Neuronal stem cell (in vitro differentiated cells): ENCODE results near the gene NKAP.
A peak's percentile ranks its signal among the peaks of the same experiment; 100 is the strongest.

Experiments used
- DNase-seq: peaks from one replicate; pipeline ENCODE4 v3.0.0-alpha.2; 2013; ENCODE audit warnings: low spot score
- H2AFZ ChIP-seq: one replicate; pipeline ENCODE4 v1.6.1; 2013; ENCODE audit warnings: mild to moderate bottlenecking, low read length, inconsistent platforms
- H2AK5ac ChIP-seq: 2 replicates; pipeline ENCODE4 v1.6.1; 2013; ENCODE audit warnings: low read depth, mild to moderate bottlenecking, inconsistent platforms, low read length, moderate library complexity, mixed read lengths
- H2BK120ac ChIP-seq: 2 replicates; pipeline ENCODE4 v1.6.1; 2013; ENCODE audit warnings: low read depth, mild to moderate bottlenecking, inconsistent platforms, low read length, moderate library complexity, mixed read lengths
- H2BK12ac ChIP-seq: one replicate; pipeline ENCODE4 v1.6.1; 2013; ENCODE audit warnings: low read length, inconsistent platforms
- H2BK15ac ChIP-seq: 2 replicates; pipeline ENCODE4 v1.6.1; 2013; ENCODE audit warnings: mild to moderate bottlenecking, low read length, inconsistent platforms, mixed read lengths
- H2BK5ac ChIP-seq: one replicate; pipeline ENCODE4 v1.6.1; 2013; ENCODE audit warnings: inconsistent platforms, mild to moderate bottlenecking, low read length, moderate library complexity
- H3K14ac ChIP-seq: one replicate; pipeline ENCODE4 v1.6.1; 2013; ENCODE audit warnings: low read length, inconsistent platforms
- H3K18ac ChIP-seq: 2 replicates; pipeline ENCODE4 v1.6.1; 2013; ENCODE audit warnings: low read length, inconsistent platforms
- H3K23ac ChIP-seq: 2 replicates; pipeline ENCODE4 v1.6.1; 2013; ENCODE audit warnings: low read depth, mild to moderate bottlenecking, mixed read lengths, low read length, inconsistent platforms; ENCODE audit not compliant: poor library complexity
- H3K27ac ChIP-seq: replicated peaks from 3 replicates; pipeline ENCODE4 v1.5.1; 2013; ENCODE audit warnings: low read length, inconsistent platforms
- H3K27me3 ChIP-seq, 3 experiments: 2 replicates each; pipeline ENCODE4 v1.6.1; 2013; ENCODE audit warnings: low read length in 3 of 3, mild to moderate bottlenecking in 2 of 3, inconsistent platforms in 1 of 3, low read depth in 1 of 3, mixed read lengths in 1 of 3, moderate library complexity in 1 of 3; ENCODE audit not compliant: control insufficient read depth in 3 of 3, insufficient read depth in 3 of 3
- H3K36me3 ChIP-seq, 2 donors: replicated peaks in 1 of 2; 2 replicates each; pipeline ENCODE4 v1.6.1; 2013; ENCODE audit warnings: low read length in 2 of 2; ENCODE audit not compliant: control insufficient read depth in 2 of 2, insufficient read depth in 2 of 2
- H3K4ac ChIP-seq: 2 replicates; pipeline ENCODE4 v1.6.1; 2013; ENCODE audit warnings: inconsistent platforms, mild to moderate bottlenecking, low read length, moderate library complexity
- H3K4me1 ChIP-seq, 2 donors: 1 replicate in 1 of 2; 2 replicates in 1 of 2; pipeline ENCODE4 v1.6.1; 2013; ENCODE audit warnings: low read length in 2 of 2, low read depth in 1 of 2; ENCODE audit not compliant: control insufficient read depth in 2 of 2, insufficient read depth in 1 of 2
- H3K4me2 ChIP-seq: one replicate; pipeline ENCODE4 v1.6.1; 2013; ENCODE audit warnings: mild to moderate bottlenecking, low read length, inconsistent platforms; ENCODE audit not compliant: insufficient read depth, poor library complexity, severe bottlenecking
- H3K4me3 ChIP-seq, 2 donors: 2 replicates each; pipeline ENCODE4 v1.5.1; 2013; ENCODE audit warnings: low read length in 2 of 2, mild to moderate bottlenecking in 2 of 2, inconsistent platforms in 1 of 2, moderate library complexity in 1 of 2
- H3K79me1 ChIP-seq: one replicate; pipeline ENCODE4 v1.6.1; 2013; ENCODE audit warnings: low read depth, mild to moderate bottlenecking, inconsistent platforms, low read length, moderate library complexity
- H3K9ac ChIP-seq: one replicate; pipeline ENCODE4 v1.6.1; 2013; ENCODE audit warnings: mild to moderate bottlenecking, low read depth, low read length, inconsistent platforms; ENCODE audit not compliant: poor library complexity
- H3K9me3 ChIP-seq, 2 donors: replicated peaks in 1 of 2; 2 replicates each; pipeline versions ENCODE3 to v1.6.1; 2013; ENCODE audit warnings: low read length in 2 of 2, mild to moderate bottlenecking in 2 of 2, inconsistent platforms in 1 of 2, low read depth in 1 of 2, mixed read lengths in 1 of 2, moderate library complexity in 1 of 2; ENCODE audit not compliant: control insufficient read depth in 2 of 2, insufficient read depth in 1 of 2
- H4K8ac ChIP-seq: one replicate; pipeline ENCODE4 v1.6.1; 2013; ENCODE audit warnings: low read depth, mild to moderate bottlenecking, inconsistent platforms, low read length, moderate library complexity
- H4K91ac ChIP-seq: one replicate; pipeline ENCODE4 v1.6.1; 2013; ENCODE audit warnings: low read length, low read depth, mild to moderate bottlenecking, inconsistent platforms; ENCODE audit not compliant: poor library complexity
- WGBS, 2 donors: extraction: QIAGEN DNeasy Blood & Tissue Kit; methylation state at CpG; one replicate each; pipeline ENCODE4 v1.1.7; 2013; ENCODE audit warnings: missing lambda C conversion rate in 2 of 2, mixed read lengths in 1 of 2; ENCODE audit not compliant: insufficient read length in 2 of 2, insufficient replicate concordance in 1 of 2; ENCODE audit errors: extremely low coverage in 2 of 2; 5-methylcytosine and 5-hydroxymethylcytosine counted together

NKAP gene

DNA sequence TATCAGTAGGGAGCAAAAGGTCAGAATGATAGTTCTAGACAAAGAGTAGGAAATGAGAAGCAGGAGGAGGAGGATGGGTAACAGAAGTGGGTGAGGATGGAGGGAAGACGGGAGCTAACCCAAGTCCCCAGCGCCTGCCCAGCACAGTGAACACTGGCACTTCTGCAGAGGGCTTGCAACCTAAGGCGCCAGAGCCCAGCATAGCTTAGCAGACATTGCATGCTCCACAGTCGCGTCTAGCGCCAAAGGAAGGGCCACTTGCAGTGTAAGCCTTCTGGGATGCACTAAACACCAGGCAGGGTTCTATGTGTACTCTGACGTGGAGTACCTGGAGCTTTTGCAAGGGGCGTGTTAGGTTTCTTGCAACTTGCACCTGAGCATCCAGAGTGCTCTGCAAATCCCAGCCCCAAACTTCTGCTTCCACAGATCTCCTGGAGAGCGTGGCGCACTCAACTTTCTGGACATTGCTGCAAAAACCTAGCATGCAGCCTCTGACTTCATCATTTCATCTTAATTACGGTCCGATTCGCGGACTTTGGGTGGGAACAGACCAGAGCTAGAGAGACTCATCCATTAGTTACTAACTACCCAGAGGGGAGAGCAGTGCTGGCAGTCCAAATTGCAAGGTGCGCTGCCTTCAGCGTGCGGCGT, 46.5 kb upstream of the NKAP start:
- Histone ChIP-seq H3K9ac (no peak overlapping the region), H3K79me1 (no peaks in the 10 kb centered on the region), H3K14ac (no peak overlapping the region), H2AFZ (peak overlapping the region; percentile 84), H3K36me3 (no peaks in the 10 kb centered on the region), H2AK5ac (no peak overlapping the region), H4K8ac (no peak overlapping the region), H3K4me2 (no peak overlapping the region), H4K91ac (no peak overlapping the region), H3K27me3 (peaks cover 0 to 81% (median 56%) of the 10 kb centered on the region in 3 experiments), H3K18ac (no peak overlapping the region), H2BK15ac (no peak overlapping the region), H3K27ac (no peak overlapping the region), H3K4me3 (no peak overlapping the region), H2BK5ac (no peak overlapping the region), H3K9me3 (no peaks in the 10 kb centered on the region), H3K23ac (no peak overlapping the region), H2BK12ac (no peak overlapping the region), H3K4ac (no peak overlapping the region), H3K4me1 (peaks cover 0 to 6% of the 10 kb centered on the region in 2 donors), H2BK120ac (no peak overlapping the region)
- no CpG with 5 or more reads among the region's 18 CpGs for WGBS, 2 donors
- no peak for DNase-seq

DNA sequence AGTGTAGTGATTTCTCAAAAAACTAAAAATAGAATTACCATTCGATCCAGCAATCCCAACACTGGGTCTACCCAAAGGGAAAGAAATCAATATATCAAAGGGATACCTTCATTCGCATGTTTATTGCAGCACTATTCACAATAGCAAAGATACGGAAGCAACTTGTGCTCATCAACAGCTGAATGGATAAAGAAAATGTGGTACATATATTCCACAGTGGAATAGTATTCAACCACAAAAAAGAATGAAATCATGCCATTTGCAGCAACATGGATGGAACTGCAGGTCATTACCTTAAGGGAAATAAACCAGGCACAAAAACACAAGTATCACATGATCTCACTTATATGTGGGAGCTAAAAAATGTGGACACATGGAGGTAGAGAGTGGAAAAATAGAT, 42.7 kb upstream of the NKAP start:
- Histone ChIP-seq H2BK12ac (no peak overlapping the region), H2BK120ac (no peak overlapping the region)
- no CpG with 5 or more reads among the region's 3 CpGs for WGBS, 2 donors

DNA sequence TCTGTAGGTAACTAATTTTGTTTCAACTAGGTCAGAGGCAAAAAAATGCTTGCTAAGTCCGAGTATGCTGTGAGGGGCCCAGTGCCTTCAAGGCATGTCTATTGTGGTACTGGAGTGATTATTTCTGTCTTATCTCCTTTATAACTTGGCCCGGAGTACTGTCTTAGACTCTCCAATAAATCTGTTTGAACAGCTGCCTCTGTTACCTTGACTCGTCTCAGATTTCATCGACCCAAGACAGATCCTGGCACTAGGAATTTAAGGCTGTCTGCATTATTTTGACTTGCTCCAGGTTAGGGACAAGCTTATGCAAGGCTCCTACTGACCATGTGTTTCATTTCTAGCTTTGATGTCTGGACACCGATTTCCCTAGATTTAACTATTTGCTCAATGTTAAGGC, 41.1 kb upstream of the NKAP start:
- no peak overlapping the region for H3K27ac ChIP-seq
- H2BK12ac ChIP-seq, result no peak overlapping the region
- no peak overlapping the region for H3K14ac ChIP-seq
- H3K4ac ChIP-seq, result no peak overlapping the region
- H3K9me3 ChIP-seq, result no peaks in the 10 kb centered on the region
- no peak overlapping the region for H2BK5ac ChIP-seq
- H3K27me3 ChIP-seq, result peaks cover 0 to 35% (median 8%) of the 10 kb centered on the region in 3 experiments
- no peak overlapping the region for H2BK120ac ChIP-seq
- H2AFZ ChIP-seq, result no peak overlapping the region
- H3K18ac ChIP-seq, result no peak overlapping the region
- no peak overlapping the region for H3K4me3 ChIP-seq
- H4K8ac ChIP-seq, result no peak overlapping the region
- no peak overlapping the region for H2BK15ac ChIP-seq
- H4K91ac ChIP-seq, result no peak overlapping the region
- H2AK5ac ChIP-seq, result no peak overlapping the region
- no peak for DNase-seq
- no peak overlapping the region for H3K23ac ChIP-seq
- H3K79me1 ChIP-seq, result no peaks in the 10 kb centered on the region
- no peak overlapping the region for H3K4me2 ChIP-seq
- no peak overlapping the region for H3K9ac ChIP-seq
- WGBS, 2 donors, result no CpG with 5 or more reads among the region's 5 CpGs
- no peaks in the 10 kb centered on the region for H3K36me3 ChIP-seq
- H3K4me1 ChIP-seq, result no peaks in the 10 kb centered on the region

More for the DNA sequence above, 42.7 kb upstream of the NKAP start:
- H2AK5ac ChIP-seq, result no peak overlapping the region
- no peaks in the 10 kb centered on the region for H3K9me3 ChIP-seq
- no peak overlapping the region for H3K18ac ChIP-seq
- H3K4me3 ChIP-seq, result no peak overlapping the region
- no peak overlapping the region for H3K4ac ChIP-seq
- H4K91ac ChIP-seq, result no peak overlapping the region
- H3K14ac ChIP-seq, result no peak overlapping the region
- no peak overlapping the region for H3K23ac ChIP-seq
- H3K36me3 ChIP-seq, result no peaks in the 10 kb centered on the region
- no peaks in the 10 kb centered on the region for H3K79me1 ChIP-seq
- peaks cover 0 to 51% (median 24%) of the 10 kb centered on the region in 3 experiments for H3K27me3 ChIP-seq
- H2AFZ ChIP-seq, result no peak overlapping the region
- H3K9ac ChIP-seq, result no peak overlapping the region
- no peak overlapping the region for H3K4me2 ChIP-seq
- no peak overlapping the region for H2BK15ac ChIP-seq
- H4K8ac ChIP-seq, result no peak overlapping the region
- H3K4me1 ChIP-seq, result peaks cover 0 to 6% of the 10 kb centered on the region in 2 donors
- DNase-seq, result no peak
- no peak overlapping the region for H2BK5ac ChIP-seq
- no peak overlapping the region for H3K27ac ChIP-seq

DNA sequence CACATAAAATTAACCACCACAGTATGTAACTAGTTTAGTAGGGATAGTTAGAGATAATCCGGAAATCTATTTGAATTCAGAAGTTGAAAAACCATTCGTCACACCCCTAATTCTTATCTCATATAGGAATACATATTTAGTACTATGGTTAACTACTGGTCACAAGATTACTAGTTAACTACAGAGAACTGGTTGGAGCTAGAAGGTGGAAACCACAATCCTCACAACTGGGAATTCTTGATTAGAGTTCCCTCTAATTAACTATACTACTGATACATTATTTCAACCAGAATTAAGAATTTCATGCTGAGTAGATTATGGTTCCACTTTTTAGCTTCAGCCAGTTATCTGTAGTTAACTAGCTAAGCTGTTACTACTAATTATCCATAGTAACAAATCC, 39.9 kb upstream of the NKAP start:
- no peak overlapping the region for H4K8ac ChIP-seq
- H3K27ac ChIP-seq, result no peak overlapping the region
- no peak overlapping the region for H2BK15ac ChIP-seq
- H3K18ac ChIP-seq, result no peak overlapping the region
- no peak overlapping the region for H3K23ac ChIP-seq
- DNase-seq, result no peak
- no peak overlapping the region for H3K14ac ChIP-seq
- H3K9me3 ChIP-seq, result no peaks in the 10 kb centered on the region
- H3K4me1 ChIP-seq, result no peaks in the 10 kb centered on the region
- H4K91ac ChIP-seq, result no peak overlapping the region
- WGBS, 2 donors, result no CpG with 5 or more reads among the region's 2 CpGs
- no peak overlapping the region for H3K9ac ChIP-seq
- H2BK5ac ChIP-seq, result no peak overlapping the region
- H3K4ac ChIP-seq, result no peak overlapping the region
- no peak overlapping the region for H2AK5ac ChIP-seq
- H3K4me2 ChIP-seq, result no peak overlapping the region
- no peaks in the 10 kb centered on the region for H3K79me1 ChIP-seq
- peaks cover 0 to 25% (median 0%) of the 10 kb centered on the region in 3 experiments for H3K27me3 ChIP-seq
- H2BK120ac ChIP-seq, result no peak overlapping the region
- H3K4me3 ChIP-seq, result no peak overlapping the region
- H3K36me3 ChIP-seq, result no peaks in the 10 kb centered on the region
- no peak overlapping the region for H2BK12ac ChIP-seq
- no peak overlapping the region for H2AFZ ChIP-seq
